ENCODE data around the gene ZNF664. TPM values are rescaled to one million over a fixed set of nuclear protein-coding genes. Genes with fewer than 3 reads are reported as not detected.

Gene ZNF664
- total and polyA plus RNA-seq, 2 of the 13 experiments (the other 11 are each of a cell fraction or from before 2014, with no cell fraction given), result 43.9 to 56.5 TPM

GRCh38 chr12:123986374-123986965 lies 13.5 kb downstream of the ZNF664 start:
- TF ChIP-seq ZNF672 (CRISPR knock-in tag; IDR thresholded peaks at IDR 0.05), result no peak
- no peak for TF ChIP-seq JUN (CRISPR knock-in tag; IDR thresholded peaks at IDR 0.05)
- TF ChIP-seq MXI1 (IDR thresholded peaks at IDR 0.05; ENCODE audit: borderline replicate concordance, low read depth, low read length), result no peak
- no peak for TF ChIP-seq TMF1 (CRISPR knock-in tag; IDR thresholded peaks at IDR 0.05; ENCODE audit: low read depth)
- TF ChIP-seq ZNF30 (CRISPR knock-in tag; IDR thresholded peaks at IDR 0.05), result no peak
- DNase-seq (ENCODE audit: low spot score) (no peak), ATAC-seq (no peak), FAIRE-seq (no peak)
- H3K79me2 ChIP-seq (ENCODE audit: insufficient read depth, low read length), result peaks cover 39% of the 10 kb centered on the region
- CTCF ChIA-PET (ENCODE audit: low intra/inter-chr PET ratio, low total read pairs), result no interaction called here
- intact Hi-C loops (cut with micrococcal nuclease; ENCODE audit: unreplicated experiment) (loop anchor here (10.0 kb wide), 1 partner anchor 272 kb away; the partner anchor contains the start of gene ATP6V0A2), in situ Hi-C loops (cut with HindIII; ENCODE audit: extremely low pct_ligation_motif_present, low pct_unique_long_range_greater_than_20kb) (no loop called here)
- WGBS (ENCODE audit: low lambda C conversion rate), result 97% methylated on average over 3 of the region's 3 CpGs
- H3K4me1 ChIP-seq (ENCODE audit: insufficient read depth, low read length), result peaks cover 35% of the 10 kb centered on the region
- POLR2A ChIA-PET, result no interaction called here
- H2AFZ ChIP-seq (ENCODE audit: low read length), result no peak overlapping the region
- no peaks in the 10 kb centered on the region for H3K27me3 ChIP-seq (ENCODE audit: control insufficient read depth in 1 of 2, insufficient read depth in 2 of 2, low read length in 2 of 2)
- no peak overlapping the region for H3K4me2 ChIP-seq (ENCODE audit: low read depth, low read length)
- peaks cover 0 to 44% of the 10 kb centered on the region in 2 experiments; a peak in 4 of 5 replicates for H3K36me3 ChIP-seq (replicated peaks in 1 of 2; ENCODE audit: control insufficient read depth in 1 of 2, insufficient read depth in 2 of 2, low read length in 2 of 2)
- no peak overlapping the region for H3K9ac ChIP-seq (ENCODE audit: insufficient read depth, low read depth, low read length)
- no peak overlapping the region for H3K27ac ChIP-seq (ENCODE audit: extremely low read length, insufficient read depth, low read length)
- H4K20me1 ChIP-seq (ENCODE audit: insufficient read depth, low read length), result peaks cover 19% of the 10 kb centered on the region
- BruUV-seq (replicated peaks), result no TSS peak
- H3K4me3 ChIP-seq (replicated peaks in 1 of 3; ENCODE audit: insufficient read depth in 1 of 3, low read depth in 2 of 3, low read length in 3 of 3), result no peak overlapping the region
- H3K9me3 ChIP-seq (ENCODE audit: low read length), result no peaks in the 10 kb centered on the region

GRCh38 chr12:123987022-123987421 lies 14.0 kb downstream of the ZNF664 start:
- H4K20me1 ChIP-seq (ENCODE audit: insufficient read depth, low read length), result peaks cover 19% of the 10 kb centered on the region
- no peak overlapping the region for H3K4me2 ChIP-seq (ENCODE audit: low read depth, low read length)
- no peaks in the 10 kb centered on the region for H3K27me3 ChIP-seq (ENCODE audit: control insufficient read depth in 1 of 2, insufficient read depth in 2 of 2, low read length in 2 of 2)
- H3K9me3 ChIP-seq (ENCODE audit: low read length), result no peaks in the 10 kb centered on the region
- CTCF ChIA-PET (ENCODE audit: low intra/inter-chr PET ratio, low total read pairs), result no interaction called here
- no peak overlapping the region for H3K9ac ChIP-seq (ENCODE audit: insufficient read depth, low read depth, low read length)
- in situ Hi-C loops (cut with HindIII; ENCODE audit: extremely low pct_ligation_motif_present, low pct_unique_long_range_greater_than_20kb) (no loop called here), intact Hi-C loops (cut with micrococcal nuclease; ENCODE audit: unreplicated experiment) (loop anchor here (10.0 kb wide), 1 partner anchor 272 kb away; the partner anchor contains the start of gene ATP6V0A2)
- peaks cover 36% of the 10 kb centered on the region for H3K4me1 ChIP-seq (ENCODE audit: insufficient read depth, low read length)
- ATAC-seq, result no peak
- H3K36me3 ChIP-seq (replicated peaks in 1 of 2; ENCODE audit: control insufficient read depth in 1 of 2, insufficient read depth in 2 of 2, low read length in 2 of 2), result peaks cover 2 to 48% of the 10 kb centered on the region in 2 experiments
- no peak for DNase-seq (ENCODE audit: low spot score)
- H3K4me3 ChIP-seq (replicated peaks in 1 of 3; ENCODE audit: insufficient read depth in 1 of 3, low read depth in 2 of 3, low read length in 3 of 3), result no peak overlapping the region
- no peak overlapping the region for H3K27ac ChIP-seq (ENCODE audit: extremely low read length, insufficient read depth, low read length)
- no TSS peak for BruUV-seq (replicated peaks)
- FAIRE-seq, result no peak
- WGBS (ENCODE audit: low lambda C conversion rate), result 98% methylated on average over 2 of the region's 2 CpGs
- H2AFZ ChIP-seq (ENCODE audit: low read length), result no peak overlapping the region
- POLR2A ChIA-PET, result no interaction called here
- H3K79me2 ChIP-seq (ENCODE audit: insufficient read depth, low read length), result peaks cover 39% of the 10 kb centered on the region
- TF ChIP-seq NFKBIZ (CRISPR knock-in tag; IDR thresholded peaks at IDR 0.05), result no peak
- TF ChIP-seq MAX (IDR thresholded peaks at IDR 0.05), result no peak
- TF ChIP-seq CCDC6 (CRISPR knock-in tag; IDR thresholded peaks at IDR 0.05), result no peak
- no peak for TF ChIP-seq ARNT (IDR thresholded peaks at IDR 0.05)
- TF ChIP-seq ZFP62 (CRISPR knock-in tag; IDR thresholded peaks at IDR 0.05), result no peak
- TF ChIP-seq HOXA9 (CRISPR knock-in tag; IDR thresholded peaks at IDR 0.05; ENCODE audit: borderline replicate concordance), result no peak
- TF ChIP-seq ZMYM3 (CRISPR knock-in tag; IDR thresholded peaks at IDR 0.05), result no peak
- no peak for TF ChIP-seq GPN1 (CRISPR knock-in tag; IDR thresholded peaks at IDR 0.05; ENCODE audit: borderline replicate concordance)
- no peak for TF ChIP-seq ZNF326 (CRISPR knock-in tag; IDR thresholded peaks at IDR 0.05; ENCODE audit: borderline replicate concordance)
